Breast epithelium (tissue), 4 donors: Measurements from ENCODE around the gene RNF225. TPM values are rescaled to one million over a fixed set of nuclear protein-coding genes. Genes with fewer than 3 reads are reported as not detected.
"Not testable (repeated sequence)": the region's sequence is repeated elsewhere in the genome, so short reads cannot be mapped to it uniquely, and the experiment has no call there.

Experiments
- DNase-seq, 2 donors: peaks; one replicate each; pipeline ENCODE4 v3.0.0-alpha.2; 2019; ENCODE audit warnings: low spot score in 2 of 2
- H3K27ac ChIP-seq, 2 donors: fragments of 200-600 bp; sonication (generic) in 1 of 2; one replicate each; pipeline ENCODE4 v1.5.1; 2016 to 2019; ENCODE audit warnings: mild to moderate bottlenecking in 1 of 2
- H3K27me3 ChIP-seq, 2 donors: fragments of 200-600 bp; sonication (generic) in 1 of 2; one replicate each; pipeline versions ENCODE4 v1.5.1 to v1.6.0; 2017 to 2019; ENCODE audit warnings: control low read depth in 1 of 2, mild to moderate bottlenecking in 1 of 2
- H3K36me3 ChIP-seq: fragments of 200-600 bp; one replicate; pipeline ENCODE4 v1.5.1; 2019
- H3K4me1 ChIP-seq, 2 donors: fragments of 200-600 bp; sonication (generic); one replicate each; pipeline ENCODE4 v1.5.1; 2016 to 2019; ENCODE audit warnings: control low read depth in 1 of 2
- H3K4me3 ChIP-seq, 3 donors: fragments of 200-600 bp; sonication (generic); 1 replicate in 2 of 3; 2 replicates in 1 of 3; pipeline ENCODE4 v1.5.1; 2016 to 2019; ENCODE audit warnings: mild to moderate bottlenecking in 3 of 3, moderate library complexity in 2 of 3
- H3K9me3 ChIP-seq, 2 donors: fragments of 200-600 bp; sonication (generic) in 1 of 2; one replicate each; pipeline ENCODE4 v1.5.1; 2016 to 2019; ENCODE audit warnings: control low read depth in 1 of 2
- CTCF ChIP-seq, 3 donors: fragments of 450-650 bp; IDR thresholded peaks; one replicate each; pipeline ENCODE4 v1.5.1; 2016 to 2017; ENCODE audit warnings: antibody characterized with exemption in 3 of 3, mild to moderate bottlenecking in 3 of 3, moderate library complexity in 3 of 3
- POLR2A ChIP-seq: fragments of 450-650 bp; IDR thresholded peaks from one replicate; pipeline ENCODE4 v1.6.1; 2016; ENCODE audit warnings: antibody characterized with exemption, mild to moderate bottlenecking, moderate library complexity
- POLR2AphosphoS5 ChIP-seq, 3 donors: sonication (generic); formaldehyde crosslinking; IDR thresholded peaks; one replicate each; pipeline ENCODE4 v1.6.1; 2017; ENCODE audit warnings: antibody characterized with exemption in 3 of 3
- intact Hi-C: fragments of 100-400 bp; cut with DNase I; formaldehyde crosslinking; loops from one replicate; pipeline ENCODE4 v1.15.1; 2023; ENCODE audit warnings: low total_unique reads
- total RNA-seq, 3 donors: library from RNA; depleted of rRNA; stranded (reverse); fragments of >200 nt; gene quantifications; one replicate each; pipeline ENCODE4 v1.1.0, GENCODE V29; 2016

Gene RNF225
- total RNA-seq, 3 donors from 2014 or later, result 2.9 TPM; not detected in 2

DNA sequence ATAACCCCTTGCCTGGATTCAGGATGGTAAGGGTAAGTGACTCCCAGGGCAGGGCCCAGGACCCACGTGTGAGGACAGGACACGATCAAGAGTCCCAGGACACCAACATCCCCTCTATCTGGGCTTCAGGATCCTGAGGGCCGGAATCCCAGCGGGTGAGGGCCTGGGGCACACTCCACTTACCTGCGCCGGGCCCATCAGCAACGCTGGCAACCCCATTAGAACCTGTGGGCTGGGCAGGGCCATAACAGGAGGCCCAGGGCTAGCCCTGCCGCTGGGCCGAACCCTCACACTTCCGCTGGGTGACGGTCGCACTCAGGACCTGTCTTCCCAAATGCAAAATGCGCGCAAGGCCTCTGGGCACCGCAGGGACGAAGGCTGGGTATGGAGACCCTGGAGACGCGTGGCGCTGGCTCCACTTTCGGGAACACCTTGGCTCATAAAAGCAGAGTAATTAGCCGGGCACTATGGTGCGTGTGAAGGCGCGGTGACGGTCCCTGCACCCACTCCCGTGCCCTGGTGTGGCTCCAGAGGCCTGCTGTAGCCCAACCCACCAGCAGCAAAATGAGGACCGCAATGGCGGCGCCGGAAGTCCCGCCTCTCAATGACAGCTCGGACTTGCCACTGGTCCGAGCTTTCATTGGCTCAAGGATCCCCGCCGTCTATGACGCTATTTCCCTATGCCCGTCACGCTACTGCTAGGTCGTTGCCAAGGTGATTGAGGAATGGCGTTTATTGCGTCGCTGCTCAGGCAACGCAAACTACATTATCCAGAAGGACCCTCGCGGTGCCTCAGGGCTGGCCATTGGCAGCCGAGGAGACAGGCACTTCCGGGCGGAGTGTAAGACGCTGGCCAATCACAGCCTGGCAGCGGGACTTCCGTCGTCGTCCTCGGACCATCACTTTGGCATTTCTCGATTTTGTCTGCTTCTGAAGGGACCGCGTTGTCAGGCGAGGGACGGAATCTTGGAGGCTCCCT is 44.4 kb downstream of the RNF225 start, which contains the start of gene ZNF132:
TSS of gene ZNF132 (minus strand) at position 578 of the 979 bp plus-strand sequence. CDS start at position 246, 332 bp downstream.
- DNase-seq, result peak; percentile 92 to 99
- no peaks in the 10 kb centered on the region for H3K27me3 ChIP-seq
- peaks cover 46 to 47% of the 10 kb centered on the region in 2 donors for H3K9me3 ChIP-seq
- H3K4me1 ChIP-seq, result no peaks in the 10 kb centered on the region
- peak within 1 kb of the TSS; percentile 75 to 90 for H3K27ac ChIP-seq
- peak; percentile 85 to 96 (median 87) for TF ChIP-seq POLR2AphosphoS5 (IDR thresholded peaks at IDR 0.05)
- TF ChIP-seq POLR2A, result no peak
- H3K36me3 ChIP-seq, result peaks cover 15% of the 10 kb centered on the region
- intact Hi-C loops, result no loop called here
- peak within 1 kb of the TSS; percentile 64 to 92 (median 68) for H3K4me3 ChIP-seq

DNA sequence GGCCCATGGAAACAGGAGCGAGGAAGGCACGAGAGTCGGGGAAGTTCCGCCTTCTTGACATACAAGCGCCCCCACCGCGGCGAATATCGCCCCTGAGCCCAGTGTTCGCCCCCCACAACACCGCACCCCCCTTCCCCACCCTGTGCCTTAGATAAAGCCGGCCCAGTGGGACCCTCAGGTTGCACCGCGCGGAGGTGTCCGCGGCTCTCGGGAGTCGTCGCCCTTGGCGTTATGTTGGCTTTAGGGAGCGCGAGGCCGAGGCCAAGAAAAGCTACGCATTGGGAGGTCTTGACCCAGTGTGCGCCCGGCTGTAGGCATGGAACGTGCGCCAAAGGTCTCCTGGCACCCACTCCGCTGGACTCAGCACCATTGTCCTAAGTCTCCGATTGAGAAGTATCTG is 45.1 kb downstream of the RNF225 start:
- H3K4me1 ChIP-seq, result no peaks in the 10 kb centered on the region
- peaks cover 39 to 40% of the 10 kb centered on the region in 2 donors for H3K9me3 ChIP-seq
- intact Hi-C loops, result no loop called here
- no peak for DNase-seq
- H3K27me3 ChIP-seq, result no peaks in the 10 kb centered on the region
- peaks cover 8% of the 10 kb centered on the region for H3K36me3 ChIP-seq
- peak overlapping the region; percentile 64 to 92 (median 68) for H3K4me3 ChIP-seq
- TF ChIP-seq CTCF (IDR thresholded peaks at IDR 0.05) (no peak), POLR2AphosphoS5 (IDR thresholded peaks at IDR 0.05) (no peak), POLR2A (no peak)
- H3K27ac ChIP-seq, result peak overlapping the region; percentile 75 to 90

DNA sequence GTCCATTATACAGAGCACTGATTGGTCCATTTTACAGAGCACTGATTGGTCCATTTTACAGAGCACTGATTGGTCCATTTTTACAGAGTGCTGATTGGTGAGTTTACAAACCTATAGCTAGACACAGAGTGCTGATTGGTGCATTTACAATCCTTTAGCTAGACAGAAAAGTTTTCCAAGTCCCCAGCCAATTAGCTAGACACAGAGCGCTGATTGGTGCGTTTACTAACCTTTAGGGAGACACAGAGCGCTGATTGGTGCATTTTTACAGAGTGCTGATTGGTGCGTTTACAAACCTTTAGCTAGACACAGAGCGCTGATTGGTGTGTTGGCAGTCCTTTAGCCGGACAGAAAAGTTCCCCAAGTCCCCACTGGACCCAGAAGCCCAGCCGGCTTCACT is 47.5 kb downstream of the RNF225 start:
- DNase-seq, intact Hi-C loops, H3K4me1 ChIP-seq, H3K27ac ChIP-seq, H3K27me3 ChIP-seq, H3K4me3 ChIP-seq, H3K36me3 ChIP-seq: not testable (repeated sequence)
- peaks cover 15 to 17% of the 10 kb centered on the region in 2 donors for H3K9me3 ChIP-seq

Other genes starting within 250 kb of the RNF225 start
- gene ZNF329, start 244.9 kb upstream of the RNF225 start, total RNA-seq, result 10 to 100 TPM in 2 of 3 donors, 1 to 10 TPM in 1; 6.9 to 20.8 (median 13.8) TPM
- gene ZNF274, start 212.6 kb upstream of the RNF225 start, total RNA-seq, result 10 to 100 TPM; 21.9 to 46.5 (median 39.0) TPM
- 10 to 100 TPM; 10.1 to 70.2 (median 36.1) TPM for gene ZNF544, start 166.7 kb upstream of the RNF225 start, total RNA-seq
- 10 to 100 TPM in 1 of 3 donors, 1 to 10 TPM in 2; 4.2 to 10.8 (median 9.2) TPM for gene ZNF8, start 116.7 kb upstream of the RNF225 start, total RNA-seq
- 10 to 100 TPM; 44.3 to 72.7 (median 60.0) TPM for gene ERVK3-1, start 90.3 kb upstream of the RNF225 start, total RNA-seq
- gene ZSCAN22, start 68.7 kb upstream of the RNF225 start, total RNA-seq, result 1 to 10 TPM; 2.6 to 3.8 (median 3.6) TPM
- gene A1BG, start 42.2 kb upstream of the RNF225 start, total RNA-seq, result 10 to 100 TPM; 40.6 to 42.7 (median 42.6) TPM
- gene ZNF497, start 32.9 kb upstream of the RNF225 start, total RNA-seq, result 1 to 10 TPM in 2 of 3 donors, under 1 TPM in 1; 0.80 to 5.3 (median 3.6) TPM
- gene ZNF837, start 14.6 kb upstream of the RNF225 start, total RNA-seq, result 1 to 10 TPM; 1.3 to 6.6 (median 2.3) TPM
- gene RPS5, start 8.4 kb upstream of the RNF225 start, total RNA-seq, result 1,000 to 10,000 TPM; 1,794 to 2,659 (median 2,022) TPM
- gene ZNF584, start 13.0 kb downstream of the RNF225 start, total RNA-seq, result 10 to 100 TPM; 13.6 to 16.1 (median 15.8) TPM
- 10 to 100 TPM in 1 of 3 donors, 1 to 10 TPM in 2; 3.5 to 13.3 (median 6.2) TPM for gene ZNF132, start 44.5 kb downstream of the RNF225 start, total RNA-seq
- 1 to 10 TPM; 6.1 to 9.1 (median 7.2) TPM for gene ZNF324B, start 56.0 kb downstream of the RNF225 start, total RNA-seq
- 10 to 100 TPM in 2 of 3 donors, 1 to 10 TPM in 1; 9.0 to 30.9 (median 24.3) TPM for gene ZNF324, start 71.4 kb downstream of the RNF225 start, total RNA-seq
- 10 to 100 TPM; 10.2 to 23.4 (median 20.0) TPM for gene ZNF446, start 80.7 kb downstream of the RNF225 start, total RNA-seq
- 10 to 100 TPM in 2 of 3 donors, 1 to 10 TPM in 1; 4.7 to 18.0 (median 10.7) TPM for gene SLC27A5, start 116.3 kb downstream of the RNF225 start, total RNA-seq
- 1 to 10 TPM; 8.2 to 9.2 (median 8.6) TPM for gene ZBTB45, start 124.2 kb downstream of the RNF225 start, total RNA-seq
- 100 to 1,000 TPM; 110 to 190 (median 173) TPM for gene TRIM28, start 148.4 kb downstream of the RNF225 start, total RNA-seq
- gene CHMP2A, start 159.4 kb downstream of the RNF225 start, total RNA-seq, result 100 to 1,000 TPM in 1 of 3 donors, 10 to 100 TPM in 2; 74.6 to 157 (median 92.8) TPM
- gene UBE2M, start 163.0 kb downstream of the RNF225 start, total RNA-seq, result 10 to 100 TPM; 19.0 to 21.3 (median 19.3) TPM
- gene MZF1, start 177.7 kb downstream of the RNF225 start, total RNA-seq, result 10 to 100 TPM; 18.7 to 43.0 (median 30.2) TPM